ENCODE measurements around the gene ZBTB8OS.
A peak's percentile ranks its signal among the peaks of the same experiment; 100 is the strongest.
"Not testable (repeated sequence)": the region's sequence is repeated elsewhere in the genome, so short reads cannot be mapped to it uniquely, and the experiment has no call there.

The ZBTB8OS gene

GRCh38 chr1:32650248-32650751 is at the start of gene ZBTB8OS:
TSS of gene ZBTB8OS (minus strand) at chr1:32650550. CDS start at chr1:32650529, 21 bp downstream.
- peak; percentile 95 for DNase-seq

- DNase-seq: not testable (repeated sequence)
Measured at GRCh38 chr1:32696996-32697395, 46.6 kb upstream of the ZBTB8OS start.

- no peak for DNase-seq
Measured at GRCh38 chr1:32696041-32696440, 45.7 kb upstream of the ZBTB8OS start.

GRCh38 chr1:32695098-32695904 is 45.0 kb upstream of the ZBTB8OS start:
- DNase-seq: no peak

- no peak for DNase-seq
Measured at GRCh38 chr1:32693455-32694174, 43.3 kb upstream of the ZBTB8OS start.

GRCh38 chr1:32686387-32686786 is 36.0 kb upstream of the ZBTB8OS start:
- DNase-seq: no peak

- DNase-seq: no peak
Measured at GRCh38 chr1:32685498-32685897, 35.1 kb upstream of the ZBTB8OS start.

GRCh38 chr1:32684167-32684811 is 33.9 kb upstream of the ZBTB8OS start:
- DNase-seq: no peak

GRCh38 chr1:32683397-32683796 is 33.0 kb upstream of the ZBTB8OS start:
- DNase-seq: no peak

- DNase-seq: no peak
Measured at GRCh38 chr1:32681999-32682398, 31.6 kb upstream of the ZBTB8OS start.

- no peak for DNase-seq
Measured at GRCh38 chr1:32681509-32681908, 31.2 kb upstream of the ZBTB8OS start.

GRCh38 chr1:32680642-32681041 is 30.3 kb upstream of the ZBTB8OS start:
- no peak for DNase-seq

GRCh38 chr1:32679993-32680392 is 29.6 kb upstream of the ZBTB8OS start:
- not testable (repeated sequence) for DNase-seq

- DNase-seq: no peak
Measured at GRCh38 chr1:32676945-32677344, 26.6 kb upstream of the ZBTB8OS start.

GRCh38 chr1:32668716-32669115 is 18.4 kb upstream of the ZBTB8OS start:
- DNase-seq: not testable (repeated sequence)

GRCh38 chr1:32666901-32667566 is 16.7 kb upstream of the ZBTB8OS start:
- DNase-seq: peak; percentile 21

- DNase-seq: no peak
Measured at GRCh38 chr1:32665915-32666314, 15.6 kb upstream of the ZBTB8OS start.

- DNase-seq: no peak
Measured at GRCh38 chr1:32659581-32659980, 9.2 kb upstream of the ZBTB8OS start.

GRCh38 chr1:32652244-32652962 is 2.1 kb upstream of the ZBTB8OS start:
- no peak for DNase-seq

- DNase-seq: no peak
Measured at GRCh38 chr1:32651461-32652073, 1.2 kb upstream of the ZBTB8OS start.

GRCh38 chr1:32650752-32651460 is 556 bp upstream of the ZBTB8OS start, which contains the start of gene RBBP4:
TSS of gene RBBP4 (plus strand) at chr1:32651208. CDS start at chr1:32651307, 99 bp downstream.
- DNase-seq: peak; percentile 97
